IMR-90 (cell line): ENCODE measurements around the gene ADRA2A. TPM values are rescaled to one million over a fixed set of nuclear protein-coding genes. Genes with fewer than 3 reads are reported as not detected.

Source experiments
- ATAC-seq: fragments of 200-7000 bp; cut with Tn5 transposase; 2 replicates; pipeline ENCODE4 v1.9.1; 2020; ENCODE audit warnings: low read depth, mild to moderate bottlenecking, moderate library complexity
- BruUV-seq: library from RNA; stranded (reverse); fragments of 400-500 nt; replicated peaks from 2 replicates; lab custom pipeline; 2021; lab: Mats Ljungman, UMichigan
- CTCF ChIA-PET: fragments of 300-600 bp; formaldehyde crosslinking; extraction: SDS; loops from one replicate; lab custom pipeline; 2021; ENCODE audit warnings: antibody characterized with exemption; lab: Yijun Ruan, JAX
- POLR2A ChIA-PET: fragments of 300-600 bp; sonication (Branson Sonifier 250); formaldehyde crosslinking; loops from one replicate; lab custom pipeline; 2022; ENCODE audit warnings: antibody characterized with exemption; ENCODE audit not compliant: unreplicated experiment; lab: Charles Lee
- DNase-seq: peaks from one replicate; pipeline ENCODE4 v3.0.0; 2013
- H2AFZ ChIP-seq: replicated peaks from 2 replicates; pipeline ENCODE3; 2013; ENCODE audit warnings: low read length, mild to moderate bottlenecking; ENCODE audit not compliant: poor library complexity
- H2AK5ac ChIP-seq: 2 replicates; pipeline ENCODE4 v1.6.1; 2013; ENCODE audit warnings: low read depth, low read length, inconsistent platforms
- H2AK9ac ChIP-seq: replicated peaks from 2 replicates; pipeline ENCODE3; 2013; ENCODE audit warnings: mild to moderate bottlenecking, low read depth, low read length, moderate library complexity; ENCODE audit not compliant: poor library complexity
- H2BK120ac ChIP-seq: 2 replicates; pipeline ENCODE4 v1.6.1; 2013; ENCODE audit warnings: low read depth, low read length, inconsistent platforms
- H2BK15ac ChIP-seq: 3 replicates; pipeline ENCODE4 v1.6.1; 2013; ENCODE audit warnings: low read depth, low read length, inconsistent platforms
- H2BK20ac ChIP-seq: 2 replicates; pipeline ENCODE4 v1.6.1; 2013; ENCODE audit warnings: low read depth, mild to moderate bottlenecking, inconsistent platforms, low read length, moderate library complexity
- H2BK5ac ChIP-seq: 2 replicates; pipeline ENCODE4 v1.6.1; 2013; ENCODE audit warnings: mild to moderate bottlenecking, low read depth, low read length, inconsistent platforms; ENCODE audit not compliant: poor library complexity, severe bottlenecking
- H3K14ac ChIP-seq: replicated peaks from 2 replicates; pipeline ENCODE4 v1.6.1; 2013; ENCODE audit warnings: low read depth, low read length, inconsistent platforms
- H3K18ac ChIP-seq: 2 replicates; pipeline ENCODE4 v1.6.1; 2013; ENCODE audit warnings: low read depth, low read length, control low read depth
- H3K23ac ChIP-seq: 2 replicates; pipeline ENCODE4 v1.6.1; 2013; ENCODE audit warnings: low read depth, low read length, inconsistent platforms
- H3K27ac ChIP-seq: 2 replicates; pipeline ENCODE4 v1.5.1; 2013; ENCODE audit warnings: mild to moderate bottlenecking, control low read depth, low read length; ENCODE audit not compliant: insufficient read depth
- H3K27me3 ChIP-seq: 2 replicates; pipeline ENCODE4 v1.6.1; 2013; ENCODE audit warnings: low read length; ENCODE audit not compliant: control insufficient read depth, insufficient read depth
- H3K36me3 ChIP-seq: 2 replicates; pipeline ENCODE4 v1.6.1; 2013; ENCODE audit warnings: low read length, mixed read lengths; ENCODE audit not compliant: control insufficient read depth, insufficient read depth
- H3K4ac ChIP-seq: 2 replicates; pipeline ENCODE4 v1.6.1; 2013; ENCODE audit warnings: low read depth, low read length, inconsistent platforms
- H3K4me1 ChIP-seq: 2 replicates; pipeline ENCODE4 v1.6.1; 2013; ENCODE audit warnings: low read length, mixed read lengths; ENCODE audit not compliant: control insufficient read depth, insufficient read depth
- H3K4me2 ChIP-seq: 2 replicates; pipeline ENCODE4 v1.6.1; 2013; ENCODE audit warnings: low read depth, mild to moderate bottlenecking, control low read depth, low read length, moderate library complexity
- H3K4me3 ChIP-seq: 2 replicates; pipeline ENCODE4 v1.5.1; 2013; ENCODE audit warnings: low read depth, mild to moderate bottlenecking, control low read depth, low read length, moderate library complexity; ENCODE audit not compliant: insufficient read depth
- H3K56ac ChIP-seq: 2 replicates; pipeline ENCODE4 v1.6.1; 2013; ENCODE audit warnings: low read length, inconsistent platforms; ENCODE audit not compliant: insufficient read depth; ENCODE audit errors: extremely low read depth
- H3K79me1 ChIP-seq, 2 experiments: 2 replicates each; pipeline ENCODE4 v1.6.1; 2013; ENCODE audit warnings: low read length in 2 of 2, inconsistent platforms in 1 of 2, low read depth in 1 of 2
- H3K9ac ChIP-seq: 2 replicates; pipeline ENCODE4 v1.6.1; 2013; ENCODE audit warnings: low read depth, low read length, control low read depth
- H3K9me1 ChIP-seq: 2 replicates; pipeline ENCODE4 v1.6.1; 2013; ENCODE audit warnings: low read length, inconsistent platforms; ENCODE audit not compliant: insufficient read depth
- H3K9me3 ChIP-seq: 2 replicates; pipeline ENCODE4 v1.6.1; 2013; ENCODE audit warnings: low read length; ENCODE audit not compliant: control insufficient read depth, insufficient read depth
- H4K20me1 ChIP-seq: 2 replicates; pipeline ENCODE4 v1.6.1; 2013; ENCODE audit warnings: low read length, inconsistent platforms; ENCODE audit not compliant: insufficient read depth
- H4K5ac ChIP-seq: 2 replicates; pipeline ENCODE4 v1.6.1; 2013; ENCODE audit warnings: mild to moderate bottlenecking, low read depth, low read length, control low read depth
- H4K8ac ChIP-seq, 2 experiments: 2 replicates each; pipeline ENCODE4 v1.6.1; 2013; ENCODE audit warnings: low read depth in 2 of 2, low read length in 2 of 2, control low read depth in 1 of 2, inconsistent platforms in 1 of 2
- H4K91ac ChIP-seq: 2 replicates; pipeline ENCODE4 v1.6.1; 2013; ENCODE audit warnings: low read depth, low read length, inconsistent platforms; ENCODE audit not compliant: insufficient read depth
- BHLHE40 ChIP-seq: fragments of 150-350 bp; IDR thresholded peaks from 2 replicates; pipeline ENCODE4 v1.6.1; 2016; ENCODE audit warnings: mild to moderate bottlenecking, low read depth, low read length
- CEBPB ChIP-seq: IDR thresholded peaks from 2 replicates; pipeline ENCODE4 v1.6.1; 2012; ENCODE audit warnings: low read depth, low read length, improper control_type of control experiment
- CHD1 ChIP-seq: IDR thresholded peaks from 2 replicates; pipeline ENCODE4 v1.6.1; 2012; ENCODE audit warnings: low read depth, low read length, improper control_type of control experiment
- ELK1 ChIP-seq: fragments of 150-350 bp; IDR thresholded peaks from 2 replicates; pipeline ENCODE4 v1.6.1; 2016; ENCODE audit warnings: low read depth, mild to moderate bottlenecking, low read length, moderate library complexity, borderline replicate concordance
- MAFK ChIP-seq: IDR thresholded peaks from 2 replicates; pipeline ENCODE4 v1.6.1; 2012; ENCODE audit warnings: low read depth, low read length, improper control_type of control experiment
- MAZ ChIP-seq: IDR thresholded peaks from 2 replicates; pipeline ENCODE4 v1.6.1; 2012; ENCODE audit warnings: low read depth, mild to moderate bottlenecking, low read length, improper control_type of control experiment, moderate library complexity, borderline replicate concordance
- MXI1 ChIP-seq: IDR thresholded peaks from 2 replicates; pipeline ENCODE4 v1.6.1; 2012; ENCODE audit warnings: low read depth, mild to moderate bottlenecking, low read length, moderate library complexity, borderline replicate concordance
- NFE2L2 ChIP-seq: fragments of 150-350 bp; IDR thresholded peaks from 2 replicates; pipeline ENCODE4 v1.6.1; 2016; ENCODE audit warnings: low read depth, mild to moderate bottlenecking, low read length
- POLR2A ChIP-seq: IDR thresholded peaks from 2 replicates; pipeline ENCODE4 v1.6.1; 2012; ENCODE audit warnings: mild to moderate bottlenecking, low read depth, low read length
- RAD21 ChIP-seq: IDR thresholded peaks from 2 replicates; pipeline ENCODE4 v1.6.1; 2012; ENCODE audit warnings: low read length, improper control_type of control experiment
- RCOR1 ChIP-seq: IDR thresholded peaks from 2 replicates; pipeline ENCODE4 v1.6.1; 2012; ENCODE audit warnings: mild to moderate bottlenecking, low read length, improper control_type of control experiment; ENCODE audit not compliant: insufficient replicate concordance
- RFX5 ChIP-seq: IDR thresholded peaks from 2 replicates; pipeline ENCODE4 v1.8.0; 2012; ENCODE audit warnings: low read depth, mild to moderate bottlenecking, low read length, moderate library complexity
- SMC3 ChIP-seq: fragments of 150-350 bp; IDR thresholded peaks from 2 replicates; pipeline ENCODE4 v1.6.1; 2016; ENCODE audit warnings: low read depth, mild to moderate bottlenecking, antibody characterized with exemption, low read length, moderate library complexity
- USF2 ChIP-seq: fragments of 150-350 bp; IDR thresholded peaks from 2 replicates; pipeline ENCODE4 v1.6.1; 2017; ENCODE audit warnings: mild to moderate bottlenecking, antibody characterized with exemption, low read length, low read depth
- WGBS, 2 experiments: methylation state at CpG; one replicate each; pipeline versions ENCODE4 v1.1.5 to v1.1.7; 2013; ENCODE audit warnings: missing lambda C conversion rate in 2 of 2; ENCODE audit not compliant: insufficient read length in 1 of 2; ENCODE audit errors: extremely low coverage in 2 of 2; 5-methylcytosine and 5-hydroxymethylcytosine counted together
- dilution Hi-C: fragments of 300-500 bp; cut with HindIII; formaldehyde crosslinking; loops from one replicate; pipeline ENCODE4 v1.14.3; 2018; ENCODE audit warnings: low sequenced_read_pairs; ENCODE audit not compliant: unreplicated experiment
- in situ Hi-C: fragments of 300-500 bp; cut with MboI; formaldehyde crosslinking; loops from 3 replicates; pipeline ENCODE4 v1.14.3; 2019; ENCODE audit warnings: low sequenced_read_pairs, inconsistent platforms, mixed read lengths
- intact Hi-C: fragments of 100-400 bp; cut with micrococcal nuclease; formaldehyde crosslinking; loops from 2 replicates; pipeline ENCODE4 v1.10.0; 2022
- polyA plus RNA-seq, 3 experiments: library from polyadenylated mRNA; depleted of rRNA; stranded (reverse); fragments of >200 nt; gene quantifications; 2 replicates each; pipeline ENCODE4 v1.2.3, GENCODE V29; 2012; ENCODE audit warnings: low replicate concordance in 1 of 3
- total RNA-seq: library from RNA; depleted of rRNA; stranded (reverse); fragments of >200 nt; gene quantifications from 2 replicates; pipeline ENCODE4 v1.2.3, GENCODE V29; 2012
- TF ChIP-seq, protein P1 (sequence below): conservative IDR thresholded peaks from 2 replicates; pipeline ENCODE4 v1.5.1; 2012; ENCODE audit warnings: mild to moderate bottlenecking, low read depth, low read length, improper control_type of control experiment

The ADRA2A gene
- total and polyA plus RNA-seq, 2 of the 4 experiments (the other 2 are of a cell fraction), result not detected

GRCh38 chr10:111039522-111039921 is 37.3 kb upstream of the ADRA2A start:
- TF ChIP-seq MXI1 (no peak), RCOR1 (no peak), SMC3 (no peak), USF2 (no peak), CHD1 (no peak), POLR2A (no peak), BHLHE40 (no peak), MAFK (no peak), RAD21 (no peak), RFX5 (no peak), ELK1 (no peak), MAZ (no peak), NFE2L2 (no peak), CEBPB (no peak)
- TF ChIP-seq, protein P1, sequence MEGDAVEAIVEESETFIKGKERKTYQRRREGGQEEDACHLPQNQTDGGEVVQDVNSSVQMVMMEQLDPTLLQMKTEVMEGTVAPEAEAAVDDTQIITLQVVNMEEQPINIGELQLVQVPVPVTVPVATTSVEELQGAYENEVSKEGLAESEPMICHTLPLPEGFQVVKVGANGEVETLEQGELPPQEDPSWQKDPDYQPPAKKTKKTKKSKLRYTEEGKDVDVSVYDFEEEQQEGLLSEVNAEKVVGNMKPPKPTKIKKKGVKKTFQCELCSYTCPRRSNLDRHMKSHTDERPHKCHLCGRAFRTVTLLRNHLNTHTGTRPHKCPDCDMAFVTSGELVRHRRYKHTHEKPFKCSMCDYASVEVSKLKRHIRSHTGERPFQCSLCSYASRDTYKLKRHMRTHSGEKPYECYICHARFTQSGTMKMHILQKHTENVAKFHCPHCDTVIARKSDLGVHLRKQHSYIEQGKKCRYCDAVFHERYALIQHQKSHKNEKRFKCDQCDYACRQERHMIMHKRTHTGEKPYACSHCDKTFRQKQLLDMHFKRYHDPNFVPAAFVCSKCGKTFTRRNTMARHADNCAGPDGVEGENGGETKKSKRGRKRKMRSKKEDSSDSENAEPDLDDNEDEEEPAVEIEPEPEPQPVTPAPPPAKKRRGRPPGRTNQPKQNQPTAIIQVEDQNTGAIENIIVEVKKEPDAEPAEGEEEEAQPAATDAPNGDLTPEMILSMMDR, result no peak
- no peak overlapping the region for H2BK15ac ChIP-seq
- H3K18ac ChIP-seq, result no peak overlapping the region
- H4K91ac ChIP-seq, result no peak overlapping the region
- no peaks in the 10 kb centered on the region for H3K79me1 ChIP-seq
- H2AK5ac ChIP-seq, result no peak overlapping the region
- no CpG with 5 or more reads among the region's 2 CpGs for WGBS, 2 experiments
- ATAC-seq (no peak), DNase-seq (no peak)
- peaks cover 7% of the 10 kb centered on the region for H3K9me3 ChIP-seq
- H2AFZ ChIP-seq, result no peak overlapping the region
- no peak overlapping the region for H3K56ac ChIP-seq
- H2AK9ac ChIP-seq, result no peak overlapping the region
- no peak overlapping the region for H3K27ac ChIP-seq
- H3K9me1 ChIP-seq, result no peaks in the 10 kb centered on the region
- ChIA-PET POLR2A (no interaction called here), CTCF (no interaction called here)
- in situ Hi-C loops, result no loop called here
- H3K27me3 ChIP-seq, result no peaks in the 10 kb centered on the region
- H3K14ac ChIP-seq, result no peak overlapping the region
- H3K4me2 ChIP-seq, result no peak overlapping the region
- H2BK5ac ChIP-seq, result no peak overlapping the region
- dilution Hi-C loops, result no loop called here
- no peak overlapping the region for H4K8ac ChIP-seq
- H2BK120ac ChIP-seq, result no peak overlapping the region
- no peak overlapping the region for H2BK20ac ChIP-seq
- intact Hi-C loops, result no loop called here
- H3K23ac ChIP-seq, result no peak overlapping the region
- no peak overlapping the region for H3K4me3 ChIP-seq
- no peaks in the 10 kb centered on the region for H4K20me1 ChIP-seq
- no peak overlapping the region for H3K9ac ChIP-seq
- no peaks in the 10 kb centered on the region for H3K36me3 ChIP-seq
- peaks cover 1% of the 10 kb centered on the region; the same call in 1 of the 2 replicates for H3K4me1 ChIP-seq
- H4K5ac ChIP-seq, result no peak overlapping the region
- H3K4ac ChIP-seq, result no peak overlapping the region
- BruUV-seq, result no TSS peak
